A673 (cell line): ENCODE data around the gene ADAM8.

ENCODE experiments used
- EZH2 ChIP-seq: fragments of 200-600 bp; sonication (generic); IDR thresholded peaks from 2 replicates; pipeline ENCODE4 v1.6.1; 2017; ENCODE audit warnings: borderline replicate concordance, low read depth, mild to moderate bottlenecking, mixed read lengths, antibody characterized with exemption, low read length; ENCODE audit not compliant: poor library complexity, severe bottlenecking
- TF ChIP-seq, protein P1 (sequence below): fragments of 300-800, 200-600 bp; sonication (generic); conservative IDR thresholded peaks from 2 replicates; pipeline ENCODE4 v1.5.1; 2017; ENCODE audit warnings: low read depth, mild to moderate bottlenecking, antibody characterized with exemption, low read length, moderate library complexity, mixed read lengths

DNA sequence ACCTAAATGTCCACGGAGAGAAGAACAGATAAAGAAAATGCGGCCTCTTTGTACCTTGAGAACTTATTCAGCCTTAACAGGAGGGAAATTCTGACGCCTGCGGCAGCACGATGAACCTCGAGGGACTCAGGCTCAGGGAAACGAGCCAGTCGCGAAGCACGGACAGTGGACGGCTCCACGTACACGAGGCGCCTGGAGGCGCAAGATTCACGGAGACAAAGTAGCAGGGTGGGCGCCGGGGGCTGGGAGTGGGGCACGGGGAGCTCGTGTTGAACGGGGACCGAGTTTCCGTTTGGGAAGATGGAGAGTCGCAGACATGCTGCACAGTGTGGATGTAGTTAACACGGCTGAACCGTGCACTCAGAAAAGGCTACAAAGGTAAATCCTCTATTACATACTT lies 59.9 kb downstream of the ADAM8 start:
- TF ChIP-seq, protein P1, sequence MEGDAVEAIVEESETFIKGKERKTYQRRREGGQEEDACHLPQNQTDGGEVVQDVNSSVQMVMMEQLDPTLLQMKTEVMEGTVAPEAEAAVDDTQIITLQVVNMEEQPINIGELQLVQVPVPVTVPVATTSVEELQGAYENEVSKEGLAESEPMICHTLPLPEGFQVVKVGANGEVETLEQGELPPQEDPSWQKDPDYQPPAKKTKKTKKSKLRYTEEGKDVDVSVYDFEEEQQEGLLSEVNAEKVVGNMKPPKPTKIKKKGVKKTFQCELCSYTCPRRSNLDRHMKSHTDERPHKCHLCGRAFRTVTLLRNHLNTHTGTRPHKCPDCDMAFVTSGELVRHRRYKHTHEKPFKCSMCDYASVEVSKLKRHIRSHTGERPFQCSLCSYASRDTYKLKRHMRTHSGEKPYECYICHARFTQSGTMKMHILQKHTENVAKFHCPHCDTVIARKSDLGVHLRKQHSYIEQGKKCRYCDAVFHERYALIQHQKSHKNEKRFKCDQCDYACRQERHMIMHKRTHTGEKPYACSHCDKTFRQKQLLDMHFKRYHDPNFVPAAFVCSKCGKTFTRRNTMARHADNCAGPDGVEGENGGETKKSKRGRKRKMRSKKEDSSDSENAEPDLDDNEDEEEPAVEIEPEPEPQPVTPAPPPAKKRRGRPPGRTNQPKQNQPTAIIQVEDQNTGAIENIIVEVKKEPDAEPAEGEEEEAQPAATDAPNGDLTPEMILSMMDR = no peak
- no peak for TF ChIP-seq EZH2
